ENCODE data around the gene LCAT. TPM values are rescaled to one million over a fixed set of nuclear protein-coding genes. Genes with fewer than 3 reads are reported as not detected.

The LCAT gene
- total RNA-seq, 1 experiment from 2014 or later, result 17.8 TPM

- Histone ChIP-seq H3K4me1 (ENCODE audit: insufficient read depth, low read length) (no peaks in the 10 kb centered on the region), H2AK5ac (ENCODE audit: insufficient read length, low read length) (no peak overlapping the region), H3K79me2 (ENCODE audit: insufficient read depth, low read length) (no peaks in the 10 kb centered on the region), H3K9ac (ENCODE audit: extremely low read depth, insufficient read length, low read length) (no peak overlapping the region), H2BK5ac (ENCODE audit: insufficient read length, low read length) (no peak overlapping the region), H3K27ac (ENCODE audit: insufficient read length, low read depth, low read length) (no peak overlapping the region), H3K18ac (ENCODE audit: insufficient read length, low read depth, low read length) (no peak overlapping the region), H3K79me1 (ENCODE audit: insufficient read depth, low read depth, low read length, poor library complexity, severe bottlenecking) (no peaks in the 10 kb centered on the region), H2BK12ac (ENCODE audit: insufficient read length, low read depth, low read length) (no peak overlapping the region), H4K91ac (ENCODE audit: insufficient read length, low read depth, low read length) (no peak overlapping the region), H3K4me2 (ENCODE audit: insufficient read depth, insufficient read length, low read length) (no peak overlapping the region), H3K9me3 (ENCODE audit: control insufficient read depth, low read depth, low read length) (no peaks in the 10 kb centered on the region), H3K27me3 (ENCODE audit: insufficient read depth, low read length) (no peaks in the 10 kb centered on the region), H2AFZ (ENCODE audit: low read length) (no peak overlapping the region), H3T11ph (ENCODE audit: low read length) (no peak overlapping the region), H3K56ac (ENCODE audit: insufficient read length, low read depth, low read length) (no peak overlapping the region), H4K20me1 (ENCODE audit: control insufficient read depth, insufficient read depth, insufficient read length) (no peaks in the 10 kb centered on the region), H4K5ac (ENCODE audit: insufficient read length, low read depth, low read length) (no peak overlapping the region), H2BK120ac (ENCODE audit: low read depth, low read length, poor library complexity, severe bottlenecking) (no peak overlapping the region), H4K8ac (replicated peaks; ENCODE audit: insufficient read length, low read depth, low read length) (no peak overlapping the region), H2BK20ac (ENCODE audit: low read depth, low read length, poor library complexity, severe bottlenecking) (no peak overlapping the region), H3K23me2 (ENCODE audit: insufficient read length, low read depth, low read length, poor library complexity, severe bottlenecking) (no peaks in the 10 kb centered on the region), H3K23ac (ENCODE audit: insufficient read length, low read depth, low read length) (no peak overlapping the region), H3K4ac (ENCODE audit: low read depth, low read length) (no peak overlapping the region), H2BK15ac (ENCODE audit: low read depth, low read length) (no peak overlapping the region), H3K14ac (ENCODE audit: insufficient read depth, low read length) (no peak overlapping the region)
- no peak for DNase-seq
- WGBS (ENCODE audit: extremely low coverage, insufficient read length, low lambda C conversion rate), result no CpG with 5 or more reads among the region's 6 CpGs
- TF ChIP-seq, protein P1, sequence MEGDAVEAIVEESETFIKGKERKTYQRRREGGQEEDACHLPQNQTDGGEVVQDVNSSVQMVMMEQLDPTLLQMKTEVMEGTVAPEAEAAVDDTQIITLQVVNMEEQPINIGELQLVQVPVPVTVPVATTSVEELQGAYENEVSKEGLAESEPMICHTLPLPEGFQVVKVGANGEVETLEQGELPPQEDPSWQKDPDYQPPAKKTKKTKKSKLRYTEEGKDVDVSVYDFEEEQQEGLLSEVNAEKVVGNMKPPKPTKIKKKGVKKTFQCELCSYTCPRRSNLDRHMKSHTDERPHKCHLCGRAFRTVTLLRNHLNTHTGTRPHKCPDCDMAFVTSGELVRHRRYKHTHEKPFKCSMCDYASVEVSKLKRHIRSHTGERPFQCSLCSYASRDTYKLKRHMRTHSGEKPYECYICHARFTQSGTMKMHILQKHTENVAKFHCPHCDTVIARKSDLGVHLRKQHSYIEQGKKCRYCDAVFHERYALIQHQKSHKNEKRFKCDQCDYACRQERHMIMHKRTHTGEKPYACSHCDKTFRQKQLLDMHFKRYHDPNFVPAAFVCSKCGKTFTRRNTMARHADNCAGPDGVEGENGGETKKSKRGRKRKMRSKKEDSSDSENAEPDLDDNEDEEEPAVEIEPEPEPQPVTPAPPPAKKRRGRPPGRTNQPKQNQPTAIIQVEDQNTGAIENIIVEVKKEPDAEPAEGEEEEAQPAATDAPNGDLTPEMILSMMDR (conservative IDR thresholded peaks at IDR 0.05), result no peak
- Mint-ChIP-seq H3K27ac (no peak overlapping the region), H3K27me3 (ENCODE audit: low read depth) (peaks cover 30% of the 10 kb centered on the region), H3K4me3 (no peak overlapping the region), H3K9me3 (no peaks in the 10 kb centered on the region), H3K4me1 (0 out of 4 replicates have a peak, but pooled peaks cover 0 to 2% of the 10 kb centered on the region in 2 experiments), H3K36me3 (ENCODE audit: insufficient read depth in 1 of 3, low read depth in 3 of 3) (no peaks in the 10 kb centered on the region; a peak in 1 of 7 replicates)
Measured at GRCh38 chr16:67990018-67990386, 46.1 kb upstream of the LCAT start.

All from H9 (cell line).